AG09309 (cell line): ENCODE data around the gene FN1.

Experiments used
- DNase-seq: peaks from one replicate; pipeline ENCODE4 v3.0.0-alpha.2; 2010; ENCODE audit warnings: low read depth
- H3K4me3 ChIP-seq: 2 replicates; pipeline ENCODE4 v1.5.1; 2011; ENCODE audit warnings: mild to moderate bottlenecking, low read depth, low read length, moderate library complexity; ENCODE audit not compliant: control insufficient read depth
- CTCF ChIP-seq: IDR thresholded peaks from 2 replicates; pipeline ENCODE4 v1.5.1; 2011; ENCODE audit warnings: mild to moderate bottlenecking, low read depth, low read length, inconsistent platforms; ENCODE audit not compliant: insufficient read depth, control insufficient read depth; ENCODE audit errors: missing control alignments

Gene FN1

GRCh38 chr2:215376103-215376780, 59.6 kb downstream of the FN1 start:
- DNase-seq = no peak

GRCh38 chr2:215375467-215375830, 60.4 kb downstream of the FN1 start:
- DNase-seq = no peak
- no peak for TF ChIP-seq CTCF
- H3K4me3 ChIP-seq = no peak overlapping the region

More at GRCh38 chr2:215376103-215376780, 59.6 kb downstream of the FN1 start:
- no peak overlapping the region for H3K4me3 ChIP-seq
- no peak for TF ChIP-seq CTCF

- DNase-seq = no peak
- TF ChIP-seq CTCF = no peak
- H3K4me3 ChIP-seq = no peak overlapping the region
Observed at GRCh38 chr2:215374642-215375466, 61.0 kb downstream of the FN1 start.

- no peak for DNase-seq
Observed at GRCh38 chr2:215374002-215374401, 61.9 kb downstream of the FN1 start.

GRCh38 chr2:215372968-215373649, 62.8 kb downstream of the FN1 start:
- TF ChIP-seq CTCF = no peak
- DNase-seq = no peak

More at GRCh38 chr2:215374002-215374401, 61.9 kb downstream of the FN1 start:
- H3K4me3 ChIP-seq = no peak overlapping the region
- TF ChIP-seq CTCF = no peak

More at GRCh38 chr2:215372968-215373649, 62.8 kb downstream of the FN1 start:
- H3K4me3 ChIP-seq = no peak overlapping the region
